ENCODE data around the gene PRSS22.

DNA sequence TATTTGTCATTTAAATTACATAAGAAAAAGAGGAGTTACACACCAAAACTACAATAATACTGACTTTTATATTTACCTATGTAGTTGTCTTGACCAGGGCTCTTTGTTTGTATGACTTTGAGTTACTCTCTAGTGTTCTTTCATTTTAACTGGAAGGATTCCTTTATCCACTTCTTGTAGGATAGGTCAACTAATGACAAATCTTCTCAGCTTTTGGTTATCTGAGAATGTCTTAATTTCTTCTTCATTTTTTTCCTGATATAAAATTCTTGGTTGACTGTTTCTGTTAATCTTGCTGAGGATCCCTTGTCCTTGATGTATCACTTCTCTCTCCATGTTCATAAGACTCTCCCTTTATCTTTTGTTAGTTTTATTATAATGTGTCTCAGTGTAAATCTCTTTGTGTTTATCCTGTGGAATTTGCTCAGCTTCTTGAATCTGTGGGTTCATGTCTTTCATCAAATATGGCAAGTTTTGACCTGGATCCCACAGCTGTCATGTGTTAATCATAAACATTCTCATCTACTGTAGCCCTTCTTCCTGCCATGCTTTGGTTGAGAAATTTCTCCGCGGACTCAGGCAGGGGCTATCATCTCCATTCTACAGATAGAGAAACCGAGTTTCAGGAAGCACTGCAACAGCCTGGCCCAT lies 54.3 kb downstream of the PRSS22 start:
- TF ChIP-seq ELF1 (IDR thresholded peaks at IDR 0.05) = no peak
- no peak for TF ChIP-seq JUND (IDR thresholded peaks at IDR 0.05)
- TF ChIP-seq, protein P1, sequence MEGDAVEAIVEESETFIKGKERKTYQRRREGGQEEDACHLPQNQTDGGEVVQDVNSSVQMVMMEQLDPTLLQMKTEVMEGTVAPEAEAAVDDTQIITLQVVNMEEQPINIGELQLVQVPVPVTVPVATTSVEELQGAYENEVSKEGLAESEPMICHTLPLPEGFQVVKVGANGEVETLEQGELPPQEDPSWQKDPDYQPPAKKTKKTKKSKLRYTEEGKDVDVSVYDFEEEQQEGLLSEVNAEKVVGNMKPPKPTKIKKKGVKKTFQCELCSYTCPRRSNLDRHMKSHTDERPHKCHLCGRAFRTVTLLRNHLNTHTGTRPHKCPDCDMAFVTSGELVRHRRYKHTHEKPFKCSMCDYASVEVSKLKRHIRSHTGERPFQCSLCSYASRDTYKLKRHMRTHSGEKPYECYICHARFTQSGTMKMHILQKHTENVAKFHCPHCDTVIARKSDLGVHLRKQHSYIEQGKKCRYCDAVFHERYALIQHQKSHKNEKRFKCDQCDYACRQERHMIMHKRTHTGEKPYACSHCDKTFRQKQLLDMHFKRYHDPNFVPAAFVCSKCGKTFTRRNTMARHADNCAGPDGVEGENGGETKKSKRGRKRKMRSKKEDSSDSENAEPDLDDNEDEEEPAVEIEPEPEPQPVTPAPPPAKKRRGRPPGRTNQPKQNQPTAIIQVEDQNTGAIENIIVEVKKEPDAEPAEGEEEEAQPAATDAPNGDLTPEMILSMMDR (IDR thresholded peaks at IDR 0.05) = no peak
- no peak for TF ChIP-seq RFX5 (IDR thresholded peaks at IDR 0.05; ENCODE audit: low read length)
- no peak for TF ChIP-seq FOXM1 (IDR thresholded peaks at IDR 0.05; ENCODE audit: low read depth)
- TF ChIP-seq POLR2AphosphoS5 (IDR thresholded peaks at IDR 0.05; ENCODE audit: low read depth, low read length) = no peak
- TF ChIP-seq, protein P2, sequence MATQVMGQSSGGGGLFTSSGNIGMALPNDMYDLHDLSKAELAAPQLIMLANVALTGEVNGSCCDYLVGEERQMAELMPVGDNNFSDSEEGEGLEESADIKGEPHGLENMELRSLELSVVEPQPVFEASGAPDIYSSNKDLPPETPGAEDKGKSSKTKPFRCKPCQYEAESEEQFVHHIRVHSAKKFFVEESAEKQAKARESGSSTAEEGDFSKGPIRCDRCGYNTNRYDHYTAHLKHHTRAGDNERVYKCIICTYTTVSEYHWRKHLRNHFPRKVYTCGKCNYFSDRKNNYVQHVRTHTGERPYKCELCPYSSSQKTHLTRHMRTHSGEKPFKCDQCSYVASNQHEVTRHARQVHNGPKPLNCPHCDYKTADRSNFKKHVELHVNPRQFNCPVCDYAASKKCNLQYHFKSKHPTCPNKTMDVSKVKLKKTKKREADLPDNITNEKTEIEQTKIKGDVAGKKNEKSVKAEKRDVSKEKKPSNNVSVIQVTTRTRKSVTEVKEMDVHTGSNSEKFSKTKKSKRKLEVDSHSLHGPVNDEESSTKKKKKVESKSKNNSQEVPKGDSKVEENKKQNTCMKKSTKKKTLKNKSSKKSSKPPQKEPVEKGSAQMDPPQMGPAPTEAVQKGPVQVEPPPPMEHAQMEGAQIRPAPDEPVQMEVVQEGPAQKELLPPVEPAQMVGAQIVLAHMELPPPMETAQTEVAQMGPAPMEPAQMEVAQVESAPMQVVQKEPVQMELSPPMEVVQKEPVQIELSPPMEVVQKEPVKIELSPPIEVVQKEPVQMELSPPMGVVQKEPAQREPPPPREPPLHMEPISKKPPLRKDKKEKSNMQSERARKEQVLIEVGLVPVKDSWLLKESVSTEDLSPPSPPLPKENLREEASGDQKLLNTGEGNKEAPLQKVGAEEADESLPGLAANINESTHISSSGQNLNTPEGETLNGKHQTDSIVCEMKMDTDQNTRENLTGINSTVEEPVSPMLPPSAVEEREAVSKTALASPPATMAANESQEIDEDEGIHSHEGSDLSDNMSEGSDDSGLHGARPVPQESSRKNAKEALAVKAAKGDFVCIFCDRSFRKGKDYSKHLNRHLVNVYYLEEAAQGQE (IDR thresholded peaks at IDR 0.05; ENCODE audit: low read depth, low read length) = no peak
- TF ChIP-seq, protein P3, sequence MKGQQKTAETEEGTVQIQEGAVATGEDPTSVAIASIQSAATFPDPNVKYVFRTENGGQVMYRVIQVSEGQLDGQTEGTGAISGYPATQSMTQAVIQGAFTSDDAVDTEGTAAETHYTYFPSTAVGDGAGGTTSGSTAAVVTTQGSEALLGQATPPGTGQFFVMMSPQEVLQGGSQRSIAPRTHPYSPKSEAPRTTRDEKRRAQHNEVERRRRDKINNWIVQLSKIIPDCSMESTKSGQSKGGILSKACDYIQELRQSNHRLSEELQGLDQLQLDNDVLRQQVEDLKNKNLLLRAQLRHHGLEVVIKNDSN (IDR thresholded peaks at IDR 0.05; ENCODE audit: borderline replicate concordance, low read depth) = no peak
- TF ChIP-seq MXI1 (IDR thresholded peaks at IDR 0.05; ENCODE audit: low read depth, low read length) = no peak
- TF ChIP-seq RAD21 (IDR thresholded peaks at IDR 0.05; ENCODE audit: low read length) = no peak
- no peak for TF ChIP-seq IRF3 (IDR thresholded peaks at IDR 0.05; ENCODE audit: low read depth, low read length)
- TF ChIP-seq, protein P4, sequence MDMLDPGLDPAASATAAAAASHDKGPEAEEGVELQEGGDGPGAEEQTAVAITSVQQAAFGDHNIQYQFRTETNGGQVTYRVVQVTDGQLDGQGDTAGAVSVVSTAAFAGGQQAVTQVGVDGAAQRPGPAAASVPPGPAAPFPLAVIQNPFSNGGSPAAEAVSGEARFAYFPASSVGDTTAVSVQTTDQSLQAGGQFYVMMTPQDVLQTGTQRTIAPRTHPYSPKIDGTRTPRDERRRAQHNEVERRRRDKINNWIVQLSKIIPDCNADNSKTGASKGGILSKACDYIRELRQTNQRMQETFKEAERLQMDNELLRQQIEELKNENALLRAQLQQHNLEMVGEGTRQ (IDR thresholded peaks at IDR 0.05; ENCODE audit: borderline replicate concordance, low read depth, low read length) = no peak
- TF ChIP-seq SIN3A (IDR thresholded peaks at IDR 0.05; ENCODE audit: borderline replicate concordance, low read depth, low read length) = no peak
- no peak for TF ChIP-seq FOXJ3 (CRISPR knock-in tag; IDR thresholded peaks at IDR 0.05)

Measured in SK-N-SH (cell line).